Measurements from ENCODE around the gene GALC.

The GALC gene

GRCh38 chr14:87994974-87995373 lies 2.0 kb upstream of the GALC start:
- in situ Hi-C loops (cut with HindIII; ENCODE audit: low sequenced_read_pairs) = no loop called here
- no peak overlapping the region for H3K4me3 ChIP-seq (ENCODE audit: low read depth, low read length)
- DNase-seq (ENCODE audit: low read depth) = no peak

DNA sequence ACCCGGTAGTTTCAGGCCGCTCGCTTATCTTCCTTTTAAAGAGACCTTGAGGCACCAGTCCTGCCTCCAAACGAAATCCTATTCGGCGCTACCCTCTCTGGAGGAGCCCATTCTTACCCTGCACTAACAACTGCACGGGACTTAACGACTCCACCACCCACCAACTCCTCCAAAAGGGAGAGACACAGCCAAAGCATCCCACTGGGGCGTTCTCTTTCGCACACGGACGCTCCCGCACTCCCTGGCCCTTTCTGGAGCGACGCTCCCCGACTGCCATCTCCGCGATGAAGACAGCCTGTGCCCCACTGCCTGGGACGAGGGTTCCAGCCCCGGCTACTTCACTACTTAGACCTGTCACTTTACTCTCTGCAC lies 650 bp downstream of the GALC start:
- DNase-seq (ENCODE audit: low read depth) = no peak
- peak overlapping the region; percentile 59 for H3K4me3 ChIP-seq (ENCODE audit: low read depth, low read length)
- TF ChIP-seq CTCF (IDR thresholded peaks at IDR 0.05; ENCODE audit: low read depth, low read length, missing control alignments) = no peak
- in situ Hi-C loops (cut with HindIII; ENCODE audit: low sequenced_read_pairs) = no loop called here

More at GRCh38 chr14:87994974-87995373, 2.0 kb upstream of the GALC start:
- TF ChIP-seq CTCF (IDR thresholded peaks at IDR 0.05; ENCODE audit: low read depth, low read length, missing control alignments) = no peak

GRCh38 chr14:87990682-87991081 lies 2.3 kb downstream of the GALC start:
- no peak for DNase-seq (ENCODE audit: low read depth)
- in situ Hi-C loops (cut with HindIII; ENCODE audit: low sequenced_read_pairs) = no loop called here
- no peak overlapping the region for H3K4me3 ChIP-seq (ENCODE audit: low read depth, low read length)
- TF ChIP-seq CTCF (IDR thresholded peaks at IDR 0.05; ENCODE audit: low read depth, low read length, missing control alignments) = no peak

GRCh38 chr14:87989956-87990299 lies 3.1 kb downstream of the GALC start:
- in situ Hi-C loops (cut with HindIII; ENCODE audit: low sequenced_read_pairs) = no loop called here
- no peak for DNase-seq (ENCODE audit: low read depth)
- H3K4me3 ChIP-seq (ENCODE audit: low read depth, low read length) = no peak overlapping the region
- no peak for TF ChIP-seq CTCF (IDR thresholded peaks at IDR 0.05; ENCODE audit: low read depth, low read length, missing control alignments)

DNA sequence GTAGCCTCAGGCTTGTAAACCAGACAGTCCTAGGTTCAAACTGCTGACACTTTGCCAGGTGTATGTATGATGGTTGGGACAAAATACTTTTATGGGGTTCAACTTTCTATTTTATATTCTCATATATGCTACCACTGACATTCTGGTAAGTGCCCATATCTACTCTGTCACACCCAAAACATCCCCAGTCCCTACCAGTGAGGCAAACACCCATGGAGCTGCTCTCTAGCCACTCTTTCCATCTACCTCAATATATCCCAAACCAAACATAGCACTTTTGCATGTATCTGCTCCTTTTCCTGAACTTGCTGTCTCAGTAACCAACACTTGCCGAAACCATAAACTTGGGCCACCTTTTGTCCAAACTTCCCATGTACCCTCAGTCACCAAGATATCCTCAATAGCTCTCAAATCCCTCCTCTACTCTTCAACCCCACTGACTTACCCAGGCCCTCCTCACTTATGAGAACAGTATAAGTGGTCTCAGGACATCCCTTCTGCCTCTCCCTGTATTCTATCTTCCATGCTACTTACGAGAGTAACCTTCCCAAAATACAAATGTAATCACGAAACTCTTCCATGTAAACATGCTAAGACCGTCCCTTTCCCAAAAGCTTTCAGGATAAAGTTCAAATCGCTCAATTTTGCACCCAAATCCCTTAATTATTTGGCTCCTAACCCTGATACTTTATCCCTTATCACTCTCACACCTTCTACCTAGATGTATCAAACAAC lies 3.6 kb downstream of the GALC start:
- TF ChIP-seq CTCF (IDR thresholded peaks at IDR 0.05; ENCODE audit: low read depth, low read length, missing control alignments) = no peak
- H3K4me3 ChIP-seq (ENCODE audit: low read depth, low read length) = no peak overlapping the region
- no peak for DNase-seq (ENCODE audit: low read depth)
- in situ Hi-C loops (cut with HindIII; ENCODE audit: low sequenced_read_pairs) = no loop called here

DNA sequence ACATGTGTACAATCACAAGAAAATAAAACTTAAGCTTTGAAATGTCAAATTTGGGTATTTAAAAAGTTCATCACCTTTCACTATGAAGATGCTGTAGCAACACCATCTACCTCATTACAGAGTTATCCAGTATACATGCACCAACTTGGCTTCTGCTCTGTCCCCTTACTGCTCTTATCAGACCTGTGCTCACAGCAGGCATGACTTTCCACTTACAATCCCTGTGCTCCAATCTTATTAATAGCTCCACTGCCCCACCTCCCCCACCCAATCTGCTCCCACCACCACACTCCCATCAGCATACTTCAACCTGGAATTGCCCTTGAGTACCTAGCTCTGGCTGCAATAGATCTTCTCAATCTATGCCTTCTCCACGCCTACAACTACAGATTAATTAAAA lies 13.3 kb downstream of the GALC start:
- H3K4me3 ChIP-seq (ENCODE audit: low read depth, low read length) = no peak overlapping the region
- TF ChIP-seq CTCF (IDR thresholded peaks at IDR 0.05; ENCODE audit: low read depth, low read length, missing control alignments) = no peak
- in situ Hi-C loops (cut with HindIII; ENCODE audit: low sequenced_read_pairs) = no loop called here

More for the DNA sequence above, 13.3 kb downstream of the GALC start:
- no peak for DNase-seq (ENCODE audit: low read depth)

Measured in astrocyte of the cerebellum (primary cell).